Calu3 (cell line): ENCODE measurements around the gene PIGU. TPM values are rescaled to one million over a fixed set of nuclear protein-coding genes. Genes with fewer than 3 reads are reported as not detected.
A peak's percentile ranks its signal among the peaks of the same experiment; 100 is the strongest.
"Not testable (repeated sequence)": the region's sequence is repeated elsewhere in the genome, so short reads cannot be mapped to it uniquely, and the experiment has no call there.

Source experiments
- BruUV-seq: library from RNA; stranded (reverse); fragments of 400-500 nt; replicated peaks from 2 replicates; lab custom pipeline; 2021; lab: Mats Ljungman, UMichigan
- CTCF ChIA-PET: fragments of 300-600 bp; sonication (Branson Sonifier 250); formaldehyde crosslinking; loops from one replicate; lab custom pipeline; 2022; ENCODE audit warnings: antibody characterized with exemption; lab: Charles Lee
- DNase-seq: peaks from one replicate; pipeline ENCODE4 v3.0.0; 2022
- H3K27ac Mint-ChIP-seq: one replicate; pipeline ENCODE4 v1.8.0; 2022; ENCODE audit warnings: mixed read lengths; ENCODE audit not compliant: unreplicated experiment
- H3K27me3 Mint-ChIP-seq: one replicate; pipeline ENCODE4 v1.8.0; 2022; ENCODE audit warnings: mixed read lengths; ENCODE audit not compliant: unreplicated experiment
- H3K36me3 Mint-ChIP-seq: one replicate; pipeline ENCODE4 v1.8.0; 2022; ENCODE audit warnings: mild to moderate bottlenecking, moderate library complexity, mixed read lengths; ENCODE audit not compliant: insufficient read depth, unreplicated experiment
- H3K4me1 Mint-ChIP-seq: one replicate; pipeline ENCODE4 v1.8.0; 2022; ENCODE audit warnings: mild to moderate bottlenecking, low read depth, mixed read lengths; ENCODE audit not compliant: unreplicated experiment
- H3K4me3 Mint-ChIP-seq: one replicate; pipeline ENCODE4 v1.8.0; 2022; ENCODE audit warnings: mild to moderate bottlenecking, low read depth, moderate library complexity, mixed read lengths; ENCODE audit not compliant: unreplicated experiment
- H3K9me3 Mint-ChIP-seq: one replicate; pipeline ENCODE4 v1.8.0; 2022; ENCODE audit warnings: low read depth, mixed read lengths; ENCODE audit not compliant: unreplicated experiment
- intact Hi-C: fragments of 100-400 bp; cut with micrococcal nuclease; formaldehyde crosslinking; loops from one replicate; pipeline ENCODE4 v1.10.0; 2022; ENCODE audit not compliant: unreplicated experiment
- total RNA-seq: library from RNA; stranded (reverse); gene quantifications from 2 replicates; pipeline ENCODE4 v1.2.3, GENCODE V29; 2022
- TF ChIP-seq, protein P1 (sequence below): fragments of 200-600 bp; IDR thresholded peaks from one replicate; pipeline ENCODE4 v1.8.0; 2022; ENCODE audit warnings: antibody characterized with exemption; ENCODE audit not compliant: unreplicated experiment

Gene PIGU
- total RNA-seq, 1 experiment from 2014 or later: 42.8 TPM

GRCh38 chr20:34616913-34617312, 60.0 kb downstream of the PIGU start:
- BruUV-seq, DNase-seq, H3K27ac Mint-ChIP-seq, CTCF ChIA-PET, intact Hi-C loops, H3K4me1 Mint-ChIP-seq, H3K9me3 Mint-ChIP-seq, H3K27me3 Mint-ChIP-seq, H3K4me3 Mint-ChIP-seq: not testable (repeated sequence)
- TF ChIP-seq, protein P1, sequence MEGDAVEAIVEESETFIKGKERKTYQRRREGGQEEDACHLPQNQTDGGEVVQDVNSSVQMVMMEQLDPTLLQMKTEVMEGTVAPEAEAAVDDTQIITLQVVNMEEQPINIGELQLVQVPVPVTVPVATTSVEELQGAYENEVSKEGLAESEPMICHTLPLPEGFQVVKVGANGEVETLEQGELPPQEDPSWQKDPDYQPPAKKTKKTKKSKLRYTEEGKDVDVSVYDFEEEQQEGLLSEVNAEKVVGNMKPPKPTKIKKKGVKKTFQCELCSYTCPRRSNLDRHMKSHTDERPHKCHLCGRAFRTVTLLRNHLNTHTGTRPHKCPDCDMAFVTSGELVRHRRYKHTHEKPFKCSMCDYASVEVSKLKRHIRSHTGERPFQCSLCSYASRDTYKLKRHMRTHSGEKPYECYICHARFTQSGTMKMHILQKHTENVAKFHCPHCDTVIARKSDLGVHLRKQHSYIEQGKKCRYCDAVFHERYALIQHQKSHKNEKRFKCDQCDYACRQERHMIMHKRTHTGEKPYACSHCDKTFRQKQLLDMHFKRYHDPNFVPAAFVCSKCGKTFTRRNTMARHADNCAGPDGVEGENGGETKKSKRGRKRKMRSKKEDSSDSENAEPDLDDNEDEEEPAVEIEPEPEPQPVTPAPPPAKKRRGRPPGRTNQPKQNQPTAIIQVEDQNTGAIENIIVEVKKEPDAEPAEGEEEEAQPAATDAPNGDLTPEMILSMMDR: peak; percentile 16
- H3K36me3 Mint-ChIP-seq: peaks cover 16% of the 10 kb centered on the region

DNA sequence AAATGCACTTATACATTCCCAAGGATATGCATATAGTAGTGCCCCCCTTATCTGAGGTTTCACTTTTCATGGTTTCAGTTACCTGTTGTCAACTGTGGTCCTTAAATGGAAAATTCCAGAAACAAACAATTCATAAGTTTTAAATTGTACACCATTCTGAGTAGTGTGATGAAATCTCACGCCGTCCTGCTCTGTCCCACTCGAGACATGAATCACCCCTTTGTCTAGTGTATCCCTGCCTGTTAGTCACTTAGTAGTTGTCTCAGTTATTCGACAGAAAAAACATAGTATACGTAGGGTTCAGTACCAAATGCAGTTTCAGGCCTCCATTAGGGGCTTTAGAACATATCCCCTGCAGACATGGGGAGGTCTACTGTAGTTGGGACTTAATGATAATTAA, 61.4 kb downstream of the PIGU start:
- Mint-ChIP-seq H3K4me1 (no peaks in the 10 kb centered on the region), H3K9me3 (no peaks in the 10 kb centered on the region), H3K4me3 (no peak overlapping the region), H3K27me3 (no peaks in the 10 kb centered on the region), H3K27ac (no peak overlapping the region), H3K36me3 (peaks cover 11% of the 10 kb centered on the region)
- no peak for DNase-seq
- intact Hi-C loops: no loop called here
- no TSS peak for BruUV-seq
- CTCF ChIA-PET: no interaction called here
- TF ChIP-seq, protein P1: no peak

GRCh38 chr20:34611976-34612375, 64.9 kb downstream of the PIGU start:
- DNase-seq, H3K4me1 Mint-ChIP-seq, H3K27ac Mint-ChIP-seq, H3K9me3 Mint-ChIP-seq, H3K27me3 Mint-ChIP-seq, H3K4me3 Mint-ChIP-seq, BruUV-seq, intact Hi-C loops: not testable (repeated sequence)
- CTCF ChIA-PET: interaction anchor here (0.6 kb wide), 1 partner anchor 395 kb away, joined by 3 read pairs; no protein-coding TSS in a partner anchor
- peaks cover 11% of the 10 kb centered on the region for H3K36me3 Mint-ChIP-seq

GRCh38 chr20:34607066-34607465, 69.8 kb downstream of the PIGU start:
- TF ChIP-seq, protein P1: no peak
- Mint-ChIP-seq H3K9me3 (no peaks in the 10 kb centered on the region), H3K27ac (no peak overlapping the region), H3K27me3 (no peaks in the 10 kb centered on the region), H3K4me3 (no peak overlapping the region), H3K4me1 (no peaks in the 10 kb centered on the region), H3K36me3 (peaks cover 4% of the 10 kb centered on the region)
- intact Hi-C loops: no loop called here
- DNase-seq: no peak
- CTCF ChIA-PET: no interaction called here
- no TSS peak for BruUV-seq

DNA sequence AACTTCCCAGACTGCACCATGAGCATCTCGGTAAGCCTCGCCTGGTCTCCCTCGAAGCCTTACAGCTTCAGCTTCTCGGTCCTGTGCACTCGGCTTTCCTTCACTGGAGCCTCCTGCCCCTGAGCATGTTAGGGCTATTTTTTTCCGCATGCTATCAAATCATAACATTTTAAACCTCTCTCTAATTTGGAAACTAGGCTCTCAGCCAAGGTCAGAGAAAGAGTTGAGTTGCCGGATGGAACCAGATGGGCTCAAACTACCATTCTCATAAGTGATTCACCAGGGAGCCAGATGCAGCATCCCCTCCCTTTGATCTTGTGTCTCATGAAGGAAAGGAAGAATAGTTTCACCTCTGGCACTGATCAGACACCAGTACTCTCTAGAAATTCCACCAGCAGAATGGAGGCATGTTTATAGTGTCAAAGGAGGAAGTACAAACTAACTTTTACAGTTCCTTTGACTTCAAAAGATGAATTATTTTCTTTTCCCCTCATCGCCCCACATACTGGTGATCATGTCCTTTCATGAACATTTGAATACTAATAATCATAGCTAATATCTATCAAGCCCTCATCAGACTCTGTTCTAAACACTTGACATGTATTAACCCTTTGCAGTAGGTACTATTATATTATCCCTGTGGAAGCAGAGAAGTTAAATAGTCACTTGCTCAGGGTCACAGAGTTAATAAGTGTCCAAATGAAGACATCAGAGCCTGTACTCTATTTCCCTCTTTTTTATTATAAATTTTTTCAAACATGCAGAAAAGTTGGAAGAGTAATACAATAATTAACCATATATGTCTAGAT, 71.7 kb downstream of the PIGU start:
- H3K27me3 Mint-ChIP-seq: no peaks in the 10 kb centered on the region
- H3K9me3 Mint-ChIP-seq: no peaks in the 10 kb centered on the region
- no peak overlapping the region for H3K4me3 Mint-ChIP-seq
- H3K27ac Mint-ChIP-seq: no peak overlapping the region
- TF ChIP-seq, protein P1: no peak
- intact Hi-C loops: no loop called here
- BruUV-seq: no TSS peak
- no peaks in the 10 kb centered on the region for H3K36me3 Mint-ChIP-seq
- H3K4me1 Mint-ChIP-seq: no peaks in the 10 kb centered on the region
- no peak for DNase-seq
- CTCF ChIA-PET: no interaction called here
